BJ (cell line): Measurements from ENCODE around the gene SAFB. TPM values are rescaled to one million over a fixed set of nuclear protein-coding genes. Genes with fewer than 3 reads are reported as not detected.
"Not testable (repeated sequence)": the region's sequence is repeated elsewhere in the genome, so short reads cannot be mapped to it uniquely, and the experiment has no call there.

ENCODE experiments used
- CTCF ChIA-PET: fragments of 350-600 bp; formaldehyde crosslinking; extraction: SDS; loops from one replicate; lab custom pipeline; 2021; ENCODE audit warnings: antibody characterized with exemption, inconsistent platforms; lab: Yijun Ruan, JAX
- POLR2A ChIA-PET: fragments of 300-600 bp; sonication (Branson Sonifier 250); formaldehyde crosslinking; extraction: SDS; loops from one replicate; lab custom pipeline; 2021; ENCODE audit warnings: antibody characterized with exemption; lab: Charles Lee
- DNase-seq: peaks from one replicate; pipeline ENCODE4 v3.0.0-alpha.2; 2011; ENCODE audit warnings: low read depth
- H3K27me3 ChIP-seq: 2 replicates; pipeline ENCODE4 v1.6.0; 2011; ENCODE audit warnings: low read length; ENCODE audit not compliant: control insufficient read depth, insufficient read depth
- H3K36me3 ChIP-seq: 2 replicates; pipeline ENCODE4 v1.5.1; 2011; ENCODE audit warnings: low read length; ENCODE audit not compliant: control insufficient read depth, insufficient read depth
- H3K4me3 ChIP-seq: 2 replicates; pipeline ENCODE4 v1.5.1; 2011; ENCODE audit warnings: low read depth, mild to moderate bottlenecking, control low read depth, low read length
- CTCF ChIP-seq: IDR thresholded peaks from 2 replicates; pipeline ENCODE4 v1.5.1; 2011; ENCODE audit warnings: low read depth, mild to moderate bottlenecking, control low read depth, inconsistent platforms, low read length, moderate library complexity; ENCODE audit not compliant: insufficient read depth
- polyA plus RNA-seq: library from polyadenylated mRNA; depleted of rRNA; stranded (reverse); fragments of >200 nt; gene quantifications from 2 replicates; pipeline ENCODE4 v1.2.3, GENCODE V29; 2011

The SAFB gene
- polyA plus RNA-seq, 1 experiment, result 20.8 TPM

GRCh38 chr19:5608291-5608690, 14.6 kb upstream of the SAFB start:
- Histone ChIP-seq H3K4me3 (no peak overlapping the region), H3K27me3 (no peaks in the 10 kb centered on the region), H3K36me3 (peaks cover 28% of the 10 kb centered on the region)
- POLR2A ChIA-PET, result no interaction called here
- no peak for TF ChIP-seq CTCF
- CTCF ChIA-PET, result interaction anchor here (0.6 kb wide), 1 partner anchor 95 kb away, joined by 3 read pairs; no protein-coding TSS in a partner anchor
- DNase-seq, result no peak

GRCh38 chr19:5608766-5609165, 14.1 kb upstream of the SAFB start:
- H3K4me3 ChIP-seq, DNase-seq, H3K27me3 ChIP-seq, POLR2A ChIA-PET, CTCF ChIA-PET: not testable (repeated sequence)
- peaks cover 32% of the 10 kb centered on the region for H3K36me3 ChIP-seq

- peaks cover 34% of the 10 kb centered on the region for H3K36me3 ChIP-seq
- TF ChIP-seq CTCF, result no peak
- H3K27me3 ChIP-seq, result no peaks in the 10 kb centered on the region
- DNase-seq, result no peak
- no peak overlapping the region for H3K4me3 ChIP-seq
- ChIA-PET CTCF (interaction anchor here (0.8 kb wide), 1 partner anchor 12 kb away, joined by 3 read pairs; no protein-coding TSS in a partner anchor), POLR2A (no interaction called here)
Measured at GRCh38 chr19:5609881-5610448, 12.9 kb upstream of the SAFB start.

GRCh38 chr19:5612891-5613865, 9.7 kb upstream of the SAFB start:
- no peak for TF ChIP-seq CTCF
- POLR2A ChIA-PET, result interaction anchor here (0.7 kb wide), 1 partner anchor 565 kb away, joined by 5 read pairs; no protein-coding TSS in a partner anchor
- no peak for DNase-seq
- H3K27me3 ChIP-seq, result no peaks in the 10 kb centered on the region
- no peak overlapping the region for H3K4me3 ChIP-seq
- H3K36me3 ChIP-seq, result peaks cover 30% of the 10 kb centered on the region
- CTCF ChIA-PET, result no interaction called here

GRCh38 chr19:5615756-5616327, 7.0 kb upstream of the SAFB start:
- Histone ChIP-seq H3K4me3 (no peak overlapping the region), H3K36me3 (peaks cover 26% of the 10 kb centered on the region), H3K27me3 (no peaks in the 10 kb centered on the region)
- ChIA-PET CTCF (interaction anchor here (1.6 kb wide), 1 partner anchor 71 kb away, joined by 3 read pairs; no protein-coding TSS in a partner anchor), POLR2A (interaction anchor here (0.6 kb wide), 1 partner anchor 19 kb away, joined by 5 read pairs; no protein-coding TSS in a partner anchor)
- no peak for DNase-seq
- no peak for TF ChIP-seq CTCF
